ENCODE results near the gene PROCA1.
A peak's percentile ranks its signal among the peaks of the same experiment; 100 is the strongest.
"Not testable (repeated sequence)": the region's sequence is repeated elsewhere in the genome, so short reads cannot be mapped to it uniquely, and the experiment has no call there.

PROCA1 gene

GRCh38 chr17:28665994-28666393, 45.7 kb downstream of the PROCA1 start:
- H3K4me3 ChIP-seq (ENCODE audit: low read depth, low read length), result no peak overlapping the region
- DNase-seq (ENCODE audit: low read depth, low spot score), result no peak
- no peak for TF ChIP-seq CTCF (IDR thresholded peaks at IDR 0.05; ENCODE audit: low read depth, low read length)
- in situ Hi-C loops (cut with HindIII; ENCODE audit: low sequenced_read_pairs), result no loop called here

GRCh38 chr17:28663723-28664122, 48.0 kb downstream of the PROCA1 start:
- in situ Hi-C loops (cut with HindIII; ENCODE audit: low sequenced_read_pairs), result no loop called here
- no peak for TF ChIP-seq CTCF (IDR thresholded peaks at IDR 0.05; ENCODE audit: low read depth, low read length)
- H3K4me3 ChIP-seq (ENCODE audit: low read depth, low read length), result no peak overlapping the region
- no peak for DNase-seq (ENCODE audit: low read depth, low spot score)

GRCh38 chr17:28662527-28662829, 49.2 kb downstream of the PROCA1 start:
- in situ Hi-C loops (cut with HindIII; ENCODE audit: low sequenced_read_pairs), result no loop called here
- no peak for TF ChIP-seq CTCF (IDR thresholded peaks at IDR 0.05; ENCODE audit: low read depth, low read length)
- peak overlapping the region; percentile 97 for H3K4me3 ChIP-seq (ENCODE audit: low read depth, low read length)
- no peak for DNase-seq (ENCODE audit: low read depth, low spot score)

- in situ Hi-C loops (cut with HindIII; ENCODE audit: low sequenced_read_pairs), result no loop called here
- peak within 1 kb of the TSS; percentile 97 for H3K4me3 ChIP-seq (ENCODE audit: low read depth, low read length)
- peak; percentile 87 for DNase-seq (ENCODE audit: low read depth, low spot score)
- TF ChIP-seq CTCF (IDR thresholded peaks at IDR 0.05; ENCODE audit: low read depth, low read length), result no peak
These were observed 49.8 kb downstream of the PROCA1 start, which contains the start of the genes SDF2 and SUPT6H for GRCh38 chr17:28661635-28662526. SDF2 (minus strand) TSS chr17:28661906; CDS start chr17:28661876, 30 bp downstream. SUPT6H (plus strand) TSS chr17:28662205; CDS start chr17:28673402, 11,197 bp downstream.

GRCh38 chr17:28659497-28659881, 52.2 kb downstream of the PROCA1 start:
- DNase-seq (ENCODE audit: low read depth, low spot score); H3K4me3 ChIP-seq (ENCODE audit: low read depth, low read length); in situ Hi-C loops (cut with HindIII; ENCODE audit: low sequenced_read_pairs): not testable (repeated sequence)

- DNase-seq (ENCODE audit: low read depth, low spot score); H3K4me3 ChIP-seq (ENCODE audit: low read depth, low read length); in situ Hi-C loops (cut with HindIII; ENCODE audit: low sequenced_read_pairs): not testable (repeated sequence)
These were observed 52.8 kb downstream of the PROCA1 start for GRCh38 chr17:28658766-28659496.

- H3K4me3 ChIP-seq (ENCODE audit: low read depth, low read length); DNase-seq (ENCODE audit: low read depth, low spot score); in situ Hi-C loops (cut with HindIII; ENCODE audit: low sequenced_read_pairs): not testable (repeated sequence)
These were observed 53.3 kb downstream of the PROCA1 start for GRCh38 chr17:28658342-28658741.

- H3K4me3 ChIP-seq (ENCODE audit: low read depth, low read length), result no peak overlapping the region
- in situ Hi-C loops (cut with HindIII; ENCODE audit: low sequenced_read_pairs), result no loop called here
- no peak for TF ChIP-seq CTCF (IDR thresholded peaks at IDR 0.05; ENCODE audit: low read depth, low read length)
- DNase-seq (ENCODE audit: low read depth, low spot score), result peak; percentile 19
These were observed 53.9 kb downstream of the PROCA1 start for GRCh38 chr17:28657756-28658155.

All from astrocyte of the spinal cord (primary cell).